ENCODE results near the gene HS2ST1.

DNA sequence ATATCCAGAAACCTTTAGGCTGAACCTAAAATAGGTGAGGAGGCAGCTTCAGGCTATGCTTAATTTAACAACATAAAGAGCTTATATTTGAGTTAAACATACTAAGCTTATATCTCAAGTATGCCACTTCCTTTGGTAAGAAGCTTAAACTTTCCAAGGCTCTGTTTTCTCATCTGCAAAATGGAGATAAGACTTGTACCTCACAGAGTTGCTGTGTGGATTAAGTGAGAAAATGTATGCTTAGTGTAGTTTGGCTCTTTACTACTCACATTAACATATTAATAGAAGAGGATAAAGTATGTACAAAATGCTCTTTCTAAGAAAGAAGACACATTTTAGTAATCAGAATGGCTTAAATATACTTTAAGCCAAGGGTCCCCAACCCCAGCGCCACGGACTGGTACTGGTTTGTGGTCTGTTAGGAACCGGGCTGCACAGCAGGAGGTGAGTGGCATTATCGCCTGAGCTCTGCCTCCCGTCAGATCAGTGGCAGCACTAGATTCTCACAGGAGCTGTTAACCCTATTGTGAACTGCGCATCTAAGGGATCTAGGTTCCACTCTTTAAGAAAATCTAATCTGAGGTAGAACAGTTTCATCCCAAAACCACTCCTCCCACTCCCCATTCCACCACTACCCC lies 77.2 kb downstream of the HS2ST1 start:
- TF ChIP-seq EZH2 (IDR thresholded peaks at IDR 0.05) (no peak), POLR2AphosphoS5 (IDR thresholded peaks at IDR 0.05; ENCODE audit: low read depth, low read length) (no peak), ZFX (IDR thresholded peaks at IDR 0.05) (no peak), POLR2A (IDR thresholded peaks at IDR 0.05; ENCODE audit: borderline replicate concordance, extremely low read depth, insufficient read depth, insufficient read length) (no peak)
- TF ChIP-seq, protein P1, sequence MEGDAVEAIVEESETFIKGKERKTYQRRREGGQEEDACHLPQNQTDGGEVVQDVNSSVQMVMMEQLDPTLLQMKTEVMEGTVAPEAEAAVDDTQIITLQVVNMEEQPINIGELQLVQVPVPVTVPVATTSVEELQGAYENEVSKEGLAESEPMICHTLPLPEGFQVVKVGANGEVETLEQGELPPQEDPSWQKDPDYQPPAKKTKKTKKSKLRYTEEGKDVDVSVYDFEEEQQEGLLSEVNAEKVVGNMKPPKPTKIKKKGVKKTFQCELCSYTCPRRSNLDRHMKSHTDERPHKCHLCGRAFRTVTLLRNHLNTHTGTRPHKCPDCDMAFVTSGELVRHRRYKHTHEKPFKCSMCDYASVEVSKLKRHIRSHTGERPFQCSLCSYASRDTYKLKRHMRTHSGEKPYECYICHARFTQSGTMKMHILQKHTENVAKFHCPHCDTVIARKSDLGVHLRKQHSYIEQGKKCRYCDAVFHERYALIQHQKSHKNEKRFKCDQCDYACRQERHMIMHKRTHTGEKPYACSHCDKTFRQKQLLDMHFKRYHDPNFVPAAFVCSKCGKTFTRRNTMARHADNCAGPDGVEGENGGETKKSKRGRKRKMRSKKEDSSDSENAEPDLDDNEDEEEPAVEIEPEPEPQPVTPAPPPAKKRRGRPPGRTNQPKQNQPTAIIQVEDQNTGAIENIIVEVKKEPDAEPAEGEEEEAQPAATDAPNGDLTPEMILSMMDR (IDR thresholded peaks at IDR 0.05 in 2 of 3, conservative IDR thresholded peaks at IDR 0.05 in 1 of 3; ENCODE audit: borderline replicate concordance in 1 of 3, insufficient read depth in 1 of 3, low read depth in 2 of 3, low read length in 2 of 3) = no peak

Measured in HCT116 (cell line).